Measurements from ENCODE around the gene DST. TPM values are rescaled to one million over a fixed set of nuclear protein-coding genes. Genes with fewer than 3 reads are reported as not detected.

The DST gene
- polyA plus RNA-seq, 2 donors, result 57.2 to 59.3 TPM

DNA sequence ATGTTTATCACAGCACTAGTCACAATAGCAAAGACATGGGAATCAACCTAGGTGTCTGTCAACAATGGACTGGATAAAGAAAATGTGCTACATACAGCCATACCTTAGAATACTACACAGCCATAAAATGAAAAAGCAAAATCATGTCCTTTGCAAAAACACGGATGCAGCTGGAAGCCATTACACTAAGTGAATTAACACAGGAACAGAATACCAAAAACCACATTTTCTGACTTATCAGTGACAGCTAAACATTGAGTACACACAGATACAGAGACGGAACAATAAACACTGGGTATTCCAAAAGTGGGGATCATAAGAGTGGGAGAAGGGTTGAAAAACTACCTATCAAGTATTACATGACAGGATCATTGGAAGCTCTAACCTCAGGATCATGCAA, 43.3 kb upstream of the DST start:
- no peak overlapping the region for H3K27ac ChIP-seq (ENCODE audit: low read depth in 2 of 2, low read length in 1 of 2)
- no peaks in the 10 kb centered on the region for H3K9me3 ChIP-seq (ENCODE audit: control insufficient read depth in 2 of 2, insufficient read depth in 1 of 2, low read depth in 1 of 2, low read length in 1 of 2)
- H3K4me3 ChIP-seq (ENCODE audit: low read depth in 1 of 2, low read length in 2 of 2), result no peak overlapping the region
- no peaks in the 10 kb centered on the region for H3K36me3 ChIP-seq (ENCODE audit: control insufficient read depth in 2 of 2, insufficient read depth in 2 of 2, low read length in 1 of 2)
- no peaks in the 10 kb centered on the region for H3K4me1 ChIP-seq (ENCODE audit: control insufficient read depth in 2 of 2, insufficient read depth in 2 of 2, low read length in 1 of 2)
- WGBS, 2 donors, result 81 to 84% methylated on average over 2 of the region's 2 CpGs
- no peaks in the 10 kb centered on the region for H3K27me3 ChIP-seq (ENCODE audit: control insufficient read depth in 1 of 2, insufficient read depth in 2 of 2, low read length in 2 of 2)

DNA sequence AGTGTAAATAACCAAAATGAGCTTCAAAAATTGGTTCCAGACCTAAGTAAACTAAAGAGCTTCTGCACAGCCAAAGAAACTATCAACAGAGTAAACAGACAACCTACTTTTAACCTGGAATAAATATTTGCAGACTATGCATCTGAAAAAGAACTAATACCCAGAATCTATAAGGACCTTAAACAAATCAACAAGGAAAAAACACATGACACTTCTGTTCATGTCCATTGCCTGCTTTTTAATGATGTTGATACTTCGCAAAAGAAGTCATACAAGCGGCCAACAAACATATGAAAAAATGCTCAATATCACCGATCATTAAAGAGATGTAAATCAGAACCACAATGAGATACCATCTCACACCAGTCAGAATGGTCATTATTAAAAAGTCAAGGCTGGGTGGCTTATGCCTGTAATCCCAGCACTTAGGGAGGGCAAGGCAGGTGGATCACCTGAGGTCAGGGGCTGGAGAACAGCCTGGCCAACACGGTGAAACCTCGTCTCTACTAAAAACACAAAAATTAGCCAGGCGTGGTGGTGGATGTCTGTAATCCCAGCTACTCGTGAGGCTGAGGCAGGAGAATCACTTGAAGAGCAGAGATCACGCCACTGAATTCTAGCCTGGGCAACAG, 42.5 kb upstream of the DST start:
- H3K27me3 ChIP-seq (ENCODE audit: control insufficient read depth in 1 of 2, insufficient read depth in 2 of 2, low read length in 2 of 2), result no peaks in the 10 kb centered on the region
- H3K9me3 ChIP-seq (ENCODE audit: control insufficient read depth in 2 of 2, insufficient read depth in 1 of 2, low read depth in 1 of 2, low read length in 1 of 2), result no peaks in the 10 kb centered on the region
- no peak overlapping the region for H3K27ac ChIP-seq (ENCODE audit: low read depth in 2 of 2, low read length in 1 of 2)
- no peaks in the 10 kb centered on the region for H3K36me3 ChIP-seq (ENCODE audit: control insufficient read depth in 2 of 2, insufficient read depth in 2 of 2, low read length in 1 of 2)
- H3K4me1 ChIP-seq (ENCODE audit: control insufficient read depth in 2 of 2, insufficient read depth in 2 of 2, low read length in 1 of 2), result no peaks in the 10 kb centered on the region
- no peak overlapping the region for H3K4me3 ChIP-seq (ENCODE audit: low read depth in 1 of 2, low read length in 2 of 2)
- 85 to 94% methylated on average over 8 of the region's 8 CpGs for WGBS, 2 donors

DNA sequence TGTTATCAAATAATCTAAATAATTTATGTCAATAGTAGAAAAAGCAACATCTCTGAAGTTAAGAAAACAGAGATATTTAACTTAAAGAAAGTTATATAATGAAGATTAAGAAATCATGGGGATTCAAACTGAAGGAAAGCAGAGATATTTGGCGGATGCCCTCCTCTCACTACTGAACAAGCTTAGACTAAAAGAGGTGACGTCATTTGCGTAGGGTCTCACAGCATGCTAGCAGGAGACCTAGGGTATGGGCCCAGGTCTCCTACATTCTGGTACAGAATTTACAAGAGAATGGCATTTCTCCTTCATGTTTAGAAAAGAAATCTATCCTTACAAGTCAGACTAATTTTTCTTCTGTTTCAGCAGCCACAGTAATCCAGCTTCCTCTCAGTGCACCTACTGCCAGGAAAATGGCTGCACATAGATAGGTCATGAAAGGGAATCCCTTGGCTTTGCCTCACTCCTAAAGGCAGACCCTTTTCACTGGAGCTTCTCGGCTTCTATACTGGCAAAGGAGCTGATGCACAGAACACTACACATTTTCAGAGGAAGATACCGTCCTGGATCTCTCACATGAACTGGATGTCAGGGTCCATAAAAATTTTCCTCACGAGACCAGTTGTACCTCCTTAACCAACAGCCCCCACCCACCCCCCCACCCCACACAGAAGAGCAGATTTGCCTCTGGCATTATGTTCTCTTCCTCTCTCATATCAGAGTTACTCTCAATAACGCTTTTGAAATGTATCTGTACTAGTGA, 41.8 kb upstream of the DST start:
- Histone ChIP-seq H3K27me3 (ENCODE audit: control insufficient read depth in 1 of 2, insufficient read depth in 2 of 2, low read length in 2 of 2) (no peaks in the 10 kb centered on the region), H3K9me3 (ENCODE audit: control insufficient read depth in 2 of 2, insufficient read depth in 1 of 2, low read depth in 1 of 2, low read length in 1 of 2) (no peaks in the 10 kb centered on the region), H3K36me3 (ENCODE audit: control insufficient read depth in 2 of 2, insufficient read depth in 2 of 2, low read length in 1 of 2) (no peaks in the 10 kb centered on the region), H3K27ac (ENCODE audit: low read depth in 2 of 2, low read length in 1 of 2) (no peak overlapping the region), H3K4me1 (ENCODE audit: control insufficient read depth in 2 of 2, insufficient read depth in 2 of 2, low read length in 1 of 2) (no peaks in the 10 kb centered on the region), H3K4me3 (ENCODE audit: low read depth in 1 of 2, low read length in 2 of 2) (no peak overlapping the region)
- 90 to 92% methylated on average over 7 of the region's 7 CpGs for WGBS, 2 donors

- Histone ChIP-seq H3K4me1 (ENCODE audit: control insufficient read depth in 2 of 2, insufficient read depth in 2 of 2, low read length in 1 of 2) (no peaks in the 10 kb centered on the region), H3K27me3 (ENCODE audit: control insufficient read depth in 1 of 2, insufficient read depth in 2 of 2, low read length in 2 of 2) (no peaks in the 10 kb centered on the region), H3K9me3 (ENCODE audit: control insufficient read depth in 2 of 2, insufficient read depth in 1 of 2, low read depth in 1 of 2, low read length in 1 of 2) (no peaks in the 10 kb centered on the region), H3K27ac (ENCODE audit: low read depth in 2 of 2, low read length in 1 of 2) (no peak overlapping the region), H3K36me3 (ENCODE audit: control insufficient read depth in 2 of 2, insufficient read depth in 2 of 2, low read length in 1 of 2) (no peaks in the 10 kb centered on the region), H3K4me3 (ENCODE audit: low read depth in 1 of 2, low read length in 2 of 2) (no peak overlapping the region)
- WGBS, 2 donors, result 41 to 58% methylated on average over 1 of the region's 1 CpG
These were observed 41.2 kb upstream of the DST start for GRCh38 chr6:56683882-56684281.

- Histone ChIP-seq H3K27ac (ENCODE audit: low read depth in 2 of 2, low read length in 1 of 2) (no peak overlapping the region), H3K36me3 (ENCODE audit: control insufficient read depth in 2 of 2, insufficient read depth in 2 of 2, low read length in 1 of 2) (no peaks in the 10 kb centered on the region), H3K4me3 (ENCODE audit: low read depth in 1 of 2, low read length in 2 of 2) (no peak overlapping the region), H3K9me3 (ENCODE audit: control insufficient read depth in 2 of 2, insufficient read depth in 1 of 2, low read depth in 1 of 2, low read length in 1 of 2) (no peaks in the 10 kb centered on the region), H3K27me3 (ENCODE audit: control insufficient read depth in 1 of 2, insufficient read depth in 2 of 2, low read length in 2 of 2) (no peaks in the 10 kb centered on the region), H3K4me1 (ENCODE audit: control insufficient read depth in 2 of 2, insufficient read depth in 2 of 2, low read length in 1 of 2) (no peaks in the 10 kb centered on the region)
- 84 to 86% methylated on average over 1 of the region's 1 CpG for WGBS, 2 donors
These were observed 39.9 kb upstream of the DST start for GRCh38 chr6:56682635-56683034.

- H3K4me3 ChIP-seq (ENCODE audit: low read depth in 1 of 2, low read length in 2 of 2), result no peak overlapping the region
- H3K36me3 ChIP-seq (ENCODE audit: control insufficient read depth in 2 of 2, insufficient read depth in 2 of 2, low read length in 1 of 2), result no peaks in the 10 kb centered on the region
- no peak overlapping the region for H3K27ac ChIP-seq (ENCODE audit: low read depth in 2 of 2, low read length in 1 of 2)
- H3K4me1 ChIP-seq (ENCODE audit: control insufficient read depth in 2 of 2, insufficient read depth in 2 of 2, low read length in 1 of 2), result no peaks in the 10 kb centered on the region
- H3K27me3 ChIP-seq (ENCODE audit: control insufficient read depth in 1 of 2, insufficient read depth in 2 of 2, low read length in 2 of 2), result no peaks in the 10 kb centered on the region
- H3K9me3 ChIP-seq (ENCODE audit: control insufficient read depth in 2 of 2, insufficient read depth in 1 of 2, low read depth in 1 of 2, low read length in 1 of 2), result no peaks in the 10 kb centered on the region
These were observed 34.9 kb upstream of the DST start for GRCh38 chr6:56677559-56677958.

DNA sequence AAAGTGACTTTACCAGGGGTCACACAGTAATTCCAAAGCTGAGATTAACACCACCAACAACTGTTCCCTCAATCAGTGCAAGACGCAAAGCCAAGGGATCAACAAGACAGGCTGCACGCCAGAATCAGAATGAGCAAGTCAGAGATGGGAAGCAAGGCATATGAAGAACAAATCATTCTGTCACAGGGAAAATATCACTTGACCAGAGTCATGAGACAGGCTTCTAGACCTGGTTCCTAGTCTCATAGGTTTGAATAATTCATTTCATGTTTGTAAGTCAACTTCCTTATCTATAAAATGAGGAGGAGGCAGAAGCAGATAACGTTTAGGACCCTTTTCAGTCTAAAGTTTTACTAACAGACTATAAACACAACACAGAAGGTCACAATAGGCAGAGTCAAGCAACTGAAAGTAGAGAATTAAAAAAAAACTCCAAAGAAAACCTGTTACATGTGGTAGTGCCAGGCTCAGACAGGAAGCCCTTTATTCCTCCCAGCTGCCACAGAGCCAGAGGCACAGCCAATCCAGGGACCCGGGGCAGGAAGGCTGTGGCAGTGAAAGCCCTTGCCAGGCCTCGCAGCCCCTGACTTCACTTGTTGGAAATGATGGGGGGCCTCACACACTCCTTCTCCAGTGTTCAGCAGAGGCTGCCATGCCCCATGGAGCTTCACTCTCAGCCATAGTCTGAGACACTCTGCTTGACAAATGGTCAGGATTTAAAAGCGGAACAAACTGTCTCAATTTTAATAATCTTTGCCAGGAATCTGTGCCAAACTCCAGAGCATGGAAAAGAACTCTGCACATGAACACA, 29.2 kb upstream of the DST start:
- 28 to 31% methylated on average over 6 of the region's 6 CpGs for WGBS, 2 donors
- Histone ChIP-seq H3K4me1 (ENCODE audit: control insufficient read depth in 2 of 2, insufficient read depth in 2 of 2, low read length in 1 of 2) (peaks cover 0 to 2% of the 10 kb centered on the region in 2 donors), H3K27me3 (ENCODE audit: control insufficient read depth in 1 of 2, insufficient read depth in 2 of 2, low read length in 2 of 2) (no peaks in the 10 kb centered on the region), H3K9me3 (ENCODE audit: control insufficient read depth in 2 of 2, insufficient read depth in 1 of 2, low read depth in 1 of 2, low read length in 1 of 2) (no peaks in the 10 kb centered on the region), H3K4me3 (ENCODE audit: low read depth in 1 of 2, low read length in 2 of 2) (no peak overlapping the region), H3K27ac (ENCODE audit: low read depth in 2 of 2, low read length in 1 of 2) (peak overlapping the region; percentile 42 to 74), H3K36me3 (ENCODE audit: control insufficient read depth in 2 of 2, insufficient read depth in 2 of 2, low read length in 1 of 2) (no peaks in the 10 kb centered on the region)

DNA sequence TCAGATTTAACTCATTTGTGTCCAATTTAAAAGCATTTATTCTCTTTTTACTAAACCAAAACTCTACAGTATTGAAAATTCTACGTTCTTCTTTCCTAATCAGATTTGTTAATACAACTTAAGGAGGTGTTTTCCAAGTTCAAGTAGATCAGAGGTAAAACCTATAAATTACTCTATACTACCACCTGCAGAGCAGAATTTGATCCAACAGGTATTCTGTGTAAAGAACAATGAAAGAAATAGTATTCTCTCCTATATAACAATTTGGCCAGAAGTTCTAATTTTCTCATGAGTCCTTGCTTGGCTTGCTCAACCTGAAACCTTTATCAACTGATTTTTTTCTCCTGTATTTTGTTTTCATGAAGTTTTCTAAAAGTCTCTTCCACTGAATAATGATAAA, 28.5 kb upstream of the DST start:
- no peaks in the 10 kb centered on the region for H3K27me3 ChIP-seq (ENCODE audit: control insufficient read depth in 1 of 2, insufficient read depth in 2 of 2, low read length in 2 of 2)
- H3K9me3 ChIP-seq (ENCODE audit: control insufficient read depth in 2 of 2, insufficient read depth in 1 of 2, low read depth in 1 of 2, low read length in 1 of 2), result no peaks in the 10 kb centered on the region
- H3K4me1 ChIP-seq (ENCODE audit: control insufficient read depth in 2 of 2, insufficient read depth in 2 of 2, low read length in 1 of 2), result peaks cover 0 to 2% of the 10 kb centered on the region in 2 donors
- no peak overlapping the region for H3K4me3 ChIP-seq (ENCODE audit: low read depth in 1 of 2, low read length in 2 of 2)
- WGBS, 2 donors, result 48% methylated on average over 1 of the region's 1 CpG
- no peak overlapping the region for H3K27ac ChIP-seq (ENCODE audit: low read depth in 2 of 2, low read length in 1 of 2)
- H3K36me3 ChIP-seq (ENCODE audit: control insufficient read depth in 2 of 2, insufficient read depth in 2 of 2, low read length in 1 of 2), result no peaks in the 10 kb centered on the region

GRCh38 chr6:56669041-56669440, 26.4 kb upstream of the DST start:
- no peak overlapping the region for H3K4me3 ChIP-seq (ENCODE audit: low read depth in 1 of 2, low read length in 2 of 2)
- no peaks in the 10 kb centered on the region for H3K27me3 ChIP-seq (ENCODE audit: control insufficient read depth in 1 of 2, insufficient read depth in 2 of 2, low read length in 2 of 2)
- WGBS, 2 donors, result 87 to 88% methylated on average over 2 of the region's 2 CpGs
- no peak overlapping the region for H3K27ac ChIP-seq (ENCODE audit: low read depth in 2 of 2, low read length in 1 of 2)
- H3K36me3 ChIP-seq (ENCODE audit: control insufficient read depth in 2 of 2, insufficient read depth in 2 of 2, low read length in 1 of 2), result no peaks in the 10 kb centered on the region
- no peaks in the 10 kb centered on the region for H3K9me3 ChIP-seq (ENCODE audit: control insufficient read depth in 2 of 2, insufficient read depth in 1 of 2, low read depth in 1 of 2, low read length in 1 of 2)
- peaks cover 0 to 2% of the 10 kb centered on the region in 2 donors for H3K4me1 ChIP-seq (ENCODE audit: control insufficient read depth in 2 of 2, insufficient read depth in 2 of 2, low read length in 1 of 2)

Data from esophagus (tissue), 2 donors.